Activated T-helper 1 cell treated with anti-CD3 and anti-CD28 coated beads, Interleukin-2, amount 50 U/mL, for 16 hours (primary cell): ENCODE data around the gene MUSTN1.

Source experiments
- DNase-seq, 2 donors: peaks; one replicate each; pipeline ENCODE4 v3.0.0-alpha.2; 2020; ENCODE audit warnings: low read depth in 1 of 2, low spot score in 1 of 2

The MUSTN1 gene

DNA sequence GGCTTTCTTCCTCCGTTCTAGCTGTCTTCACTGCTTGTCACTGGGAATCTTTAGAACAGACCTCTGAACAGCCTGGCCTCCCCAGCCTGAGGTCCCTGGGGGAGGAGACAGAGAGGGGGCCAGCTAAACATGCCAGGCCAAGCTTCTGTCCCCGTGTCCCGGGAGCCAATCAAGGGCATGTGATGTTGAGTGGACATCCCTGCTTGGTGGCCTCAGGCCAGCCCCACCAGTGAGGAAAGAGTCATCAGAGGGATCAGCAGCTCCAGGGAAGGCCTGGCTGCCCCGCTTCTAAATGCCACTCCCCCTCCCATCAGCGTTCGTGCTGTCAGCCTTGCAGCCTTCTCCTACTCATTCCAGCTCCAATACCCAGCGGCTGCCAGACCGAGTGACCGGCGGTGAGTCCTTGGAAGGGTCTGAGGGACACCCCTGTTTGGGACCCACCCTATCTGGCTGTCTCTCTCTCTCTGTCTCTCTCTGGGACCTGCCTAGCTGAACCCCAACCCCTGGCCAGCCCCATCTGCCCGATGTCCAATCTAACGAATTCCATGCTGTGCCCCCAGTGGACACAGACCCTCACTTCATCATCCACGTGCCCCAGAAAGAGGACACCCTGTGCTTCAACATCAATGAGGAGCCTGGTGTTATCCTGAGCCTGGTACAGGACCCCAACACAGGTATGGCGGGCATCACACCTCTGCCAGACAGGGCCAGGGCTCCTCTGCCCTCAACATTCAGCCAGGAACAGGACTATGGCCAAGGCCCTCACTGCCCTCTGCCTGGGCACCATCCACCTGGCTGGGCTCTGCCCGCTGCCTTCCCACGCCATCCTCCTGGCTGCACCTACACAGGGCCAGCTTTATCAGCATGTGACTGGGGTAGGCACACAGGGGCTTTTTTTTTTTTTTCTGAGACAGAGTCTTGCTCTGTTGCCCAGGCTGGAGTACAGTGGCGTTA, 46.9 kb downstream of the MUSTN1 start:
- DNase-seq = no peak

DNA sequence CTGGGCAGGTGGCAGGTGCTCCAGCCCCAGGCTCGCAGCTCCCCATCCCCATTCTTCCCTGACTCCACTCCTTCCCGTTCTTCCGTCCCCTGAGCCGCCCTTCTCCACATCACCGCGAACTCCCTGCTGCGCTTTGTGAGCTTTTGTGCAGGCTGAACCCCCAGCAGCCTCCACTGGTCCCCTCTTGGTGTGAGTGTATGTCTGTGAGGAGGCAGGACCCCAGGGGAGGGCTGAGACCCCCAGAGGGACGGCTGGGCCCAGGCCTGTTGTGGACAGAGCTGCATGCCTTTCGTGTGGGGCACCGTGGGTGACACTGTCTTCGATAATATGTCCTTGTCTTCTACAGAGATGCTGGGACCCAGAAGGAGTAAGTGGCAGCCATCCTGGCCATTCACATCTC, 47.6 kb downstream of the MUSTN1 start:
- no peak for DNase-seq

DNA sequence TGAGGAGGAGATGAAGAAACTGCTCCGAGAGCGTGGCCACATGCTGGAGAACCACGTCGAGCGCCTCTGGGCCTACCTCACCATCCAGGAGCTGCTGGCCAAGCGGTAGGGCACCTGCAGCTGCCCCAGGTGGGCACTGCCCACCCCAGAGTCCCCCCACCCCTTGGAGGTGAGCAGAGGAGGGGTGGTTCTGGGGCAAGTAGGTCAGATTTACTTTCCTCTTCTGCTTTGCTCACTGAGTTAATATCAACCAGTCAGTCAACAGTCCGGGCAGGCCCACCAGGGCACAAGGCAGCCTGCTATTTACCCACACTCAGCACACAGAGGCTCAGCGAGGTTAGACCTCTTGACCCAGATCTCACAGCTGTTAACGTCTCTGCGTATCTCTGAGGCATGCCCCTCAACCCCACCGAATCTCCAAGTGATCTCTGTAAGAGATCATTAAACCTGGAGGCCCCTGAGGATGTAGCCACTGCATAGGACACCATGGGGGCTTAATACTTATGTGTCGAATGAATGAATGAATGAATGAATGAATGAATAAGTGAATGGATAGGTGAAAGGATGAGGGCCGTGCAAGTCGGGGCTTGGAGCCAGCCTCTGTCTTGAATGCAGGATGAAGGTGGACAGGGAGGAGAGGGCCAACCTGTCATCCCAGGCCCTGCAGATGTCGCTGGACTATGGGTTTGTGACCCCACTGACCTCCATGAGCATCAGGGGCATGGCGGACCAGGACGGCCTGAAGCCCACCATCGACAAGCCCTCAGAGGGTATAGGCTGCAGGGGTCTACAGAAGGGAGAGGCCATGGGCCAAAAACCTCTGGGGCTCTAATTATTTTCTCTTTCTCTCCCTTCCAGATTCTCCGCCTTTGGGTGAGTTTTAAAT, 48.2 kb downstream of the MUSTN1 start:
- DNase-seq = no peak

DNA sequence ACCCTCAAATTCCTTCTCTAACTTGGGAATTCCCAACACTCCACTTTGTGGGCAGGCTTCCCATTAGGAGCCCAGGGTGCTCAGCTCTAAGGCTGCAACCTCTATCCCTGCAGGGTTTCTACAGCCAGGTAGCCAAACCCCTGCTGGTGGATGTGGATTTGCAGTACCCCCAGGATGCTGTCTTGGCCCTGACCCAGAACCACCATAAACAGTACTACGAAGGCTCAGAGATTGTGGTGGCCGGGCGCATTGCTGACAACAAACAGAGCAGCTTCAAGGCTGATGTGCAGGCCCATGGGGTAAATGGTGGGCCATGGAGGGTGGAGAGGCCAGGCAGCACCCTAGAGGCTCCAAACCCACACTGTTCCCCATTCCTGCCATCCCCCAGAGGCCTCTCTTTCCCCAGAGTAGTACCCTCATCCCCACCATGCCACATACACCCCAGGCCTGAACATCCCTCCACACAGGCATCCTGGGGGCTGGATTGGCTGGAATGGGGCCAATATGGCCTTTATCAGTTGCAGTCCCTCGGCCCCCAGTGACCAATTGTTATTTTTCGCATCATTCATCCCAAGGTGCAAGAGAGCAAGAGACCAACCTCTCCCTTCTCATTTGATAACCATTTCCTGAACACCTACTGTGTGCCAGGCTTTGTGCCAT, 49.8 kb downstream of the MUSTN1 start:
- DNase-seq = no peak

DNA sequence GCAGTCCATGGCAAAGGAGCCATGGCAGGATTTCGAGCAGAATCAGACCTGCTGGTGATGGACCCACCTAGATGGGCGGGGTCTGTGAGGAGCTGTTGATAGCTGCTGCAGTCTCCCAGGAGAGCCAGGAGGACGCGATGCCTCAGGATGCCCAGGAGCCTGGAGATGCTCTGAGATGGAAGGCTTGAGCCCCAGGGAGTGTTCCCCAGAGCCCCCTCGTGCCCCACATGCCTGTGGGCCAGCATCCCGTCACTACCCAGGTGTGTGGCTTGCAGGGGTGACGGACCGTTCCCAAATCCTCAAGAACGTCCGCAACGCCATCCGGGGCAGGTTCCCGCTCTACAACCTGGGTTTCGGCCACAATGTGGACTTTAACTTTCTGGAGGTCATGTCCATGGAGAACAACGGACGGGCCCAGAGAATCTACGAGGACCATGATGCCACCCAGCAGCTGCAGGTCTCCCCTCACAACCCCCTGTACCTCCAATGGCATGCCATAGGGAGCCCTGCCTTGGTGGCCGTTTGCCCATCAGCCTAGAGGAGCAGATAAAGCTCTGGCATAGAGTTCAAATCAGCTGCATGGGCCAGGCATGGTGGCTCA, 50.7 kb downstream of the MUSTN1 start:
- no peak for DNase-seq

DNA sequence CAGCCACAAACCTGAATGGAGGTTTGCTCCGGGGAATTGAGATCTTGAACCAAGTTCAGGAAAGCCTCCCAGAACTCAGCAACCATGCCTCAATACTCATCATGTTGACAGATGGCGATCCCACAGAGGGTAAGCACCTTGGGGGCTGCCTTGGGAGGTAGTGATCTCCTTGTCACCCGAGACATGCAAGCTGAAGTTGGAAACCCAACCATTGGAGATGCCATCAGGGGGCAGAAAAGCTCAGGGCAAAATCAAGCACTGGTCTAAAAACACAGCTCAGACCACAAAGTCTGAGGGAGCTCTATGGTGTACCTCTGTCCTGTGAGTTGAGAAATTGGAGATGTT, 51.6 kb downstream of the MUSTN1 start:
- DNase-seq = no peak
